ENCODE results near the gene LNX2. TPM values are rescaled to one million over a fixed set of nuclear protein-coding genes. Genes with fewer than 3 reads are reported as not detected.

The LNX2 gene
- total RNA-seq, 3 donors from 2014 or later: 5.9 to 19.3 (median 19.2) TPM

GRCh38 chr13:27599096-27599495, 21.2 kb downstream of the LNX2 start:
- Histone ChIP-seq H3K27ac (no peak overlapping the region), H3K36me3 (no peaks in the 10 kb centered on the region), H3K27me3 (no peaks in the 10 kb centered on the region), H3K9me3 (no peaks in the 10 kb centered on the region), H3K4me1 (no peaks in the 10 kb centered on the region), H3K4me3 (no peak overlapping the region)
- no peak for DNase-seq (ENCODE audit: low spot score in 2 of 2)
- intact Hi-C loops (cut with DNase I; ENCODE audit: low total_unique reads): no loop called here
- TF ChIP-seq POLR2AphosphoS5 (IDR thresholded peaks at IDR 0.05): no peak
- TF ChIP-seq POLR2A (IDR thresholded peaks at IDR 0.05): no peak
- no peak for TF ChIP-seq CTCF (IDR thresholded peaks at IDR 0.05)

- TF ChIP-seq POLR2A (IDR thresholded peaks at IDR 0.05) (no peak), POLR2AphosphoS5 (IDR thresholded peaks at IDR 0.05) (no peak), CTCF (IDR thresholded peaks at IDR 0.05) (no peak)
- Histone ChIP-seq H3K4me1 (no peaks in the 10 kb centered on the region), H3K4me3 (no peak overlapping the region), H3K27me3 (no peaks in the 10 kb centered on the region), H3K27ac (no peak overlapping the region), H3K9me3 (no peaks in the 10 kb centered on the region), H3K36me3 (no peaks in the 10 kb centered on the region)
- DNase-seq (ENCODE audit: low spot score in 2 of 2): no peak
- intact Hi-C loops (cut with DNase I; ENCODE audit: low total_unique reads): no loop called here
Measured at GRCh38 chr13:27595055-27595811, 25.1 kb downstream of the LNX2 start.

GRCh38 chr13:27593267-27593666, 27.1 kb downstream of the LNX2 start:
- DNase-seq (ENCODE audit: low spot score in 2 of 2): no peak
- Histone ChIP-seq H3K27ac (no peak overlapping the region), H3K4me3 (no peak overlapping the region), H3K4me1 (no peaks in the 10 kb centered on the region), H3K36me3 (no peaks in the 10 kb centered on the region), H3K9me3 (no peaks in the 10 kb centered on the region), H3K27me3 (no peaks in the 10 kb centered on the region)
- intact Hi-C loops (cut with DNase I; ENCODE audit: low total_unique reads): no loop called here
- no peak for TF ChIP-seq POLR2A (IDR thresholded peaks at IDR 0.05)
- TF ChIP-seq POLR2AphosphoS5 (IDR thresholded peaks at IDR 0.05): no peak
- TF ChIP-seq CTCF (IDR thresholded peaks at IDR 0.05): no peak

GRCh38 chr13:27592865-27593264, 27.5 kb downstream of the LNX2 start:
- no peaks in the 10 kb centered on the region for H3K9me3 ChIP-seq
- DNase-seq (ENCODE audit: low spot score in 2 of 2): no peak
- intact Hi-C loops (cut with DNase I; ENCODE audit: low total_unique reads): no loop called here
- H3K4me3 ChIP-seq: no peak overlapping the region
- TF ChIP-seq CTCF (IDR thresholded peaks at IDR 0.05) (no peak), POLR2AphosphoS5 (IDR thresholded peaks at IDR 0.05) (no peak), POLR2A (IDR thresholded peaks at IDR 0.05) (no peak)
- H3K36me3 ChIP-seq: no peaks in the 10 kb centered on the region
- H3K27ac ChIP-seq: no peak overlapping the region
- H3K27me3 ChIP-seq: no peaks in the 10 kb centered on the region
- no peaks in the 10 kb centered on the region for H3K4me1 ChIP-seq

GRCh38 chr13:27588405-27588804, 31.9 kb downstream of the LNX2 start:
- no peak overlapping the region for H3K27ac ChIP-seq
- H3K4me3 ChIP-seq: no peak overlapping the region
- DNase-seq (ENCODE audit: low spot score in 2 of 2): no peak
- TF ChIP-seq CTCF (IDR thresholded peaks at IDR 0.05) (no peak), POLR2A (IDR thresholded peaks at IDR 0.05) (no peak), POLR2AphosphoS5 (IDR thresholded peaks at IDR 0.05) (no peak)
- intact Hi-C loops (cut with DNase I; ENCODE audit: low total_unique reads): loop anchor here (5.0 kb wide), 1 partner anchor 786 kb away; no protein-coding TSS in a partner anchor
- H3K4me1 ChIP-seq: no peaks in the 10 kb centered on the region
- H3K27me3 ChIP-seq: no peaks in the 10 kb centered on the region
- no peaks in the 10 kb centered on the region for H3K36me3 ChIP-seq
- no peaks in the 10 kb centered on the region for H3K9me3 ChIP-seq

All from breast epithelium (tissue), 4 donors.